HEK293 (cell line): ENCODE data around the gene PKMYT1.

ENCODE experiments used
- BCL11B ChIP-seq: fragments of 450-650 bp; formaldehyde crosslinking; IDR thresholded peaks from 2 replicates; pipeline ENCODE4 v1.5.1; 2016; ENCODE audit warnings: low read depth, missing biosample characterization, missing genetic modification characterization
- EGR2 ChIP-seq: fragments of 450-650 bp; formaldehyde crosslinking; IDR thresholded peaks from 2 replicates; pipeline ENCODE4 v1.5.1; 2016; ENCODE audit warnings: low read depth, missing biosample characterization, missing genetic modification characterization
- GLIS2 ChIP-seq: fragments of 450-650 bp; formaldehyde crosslinking; IDR thresholded peaks from 2 replicates; pipeline ENCODE4 v1.5.1; 2016; ENCODE audit warnings: missing biosample characterization, missing genetic modification characterization
- MEIS1 ChIP-seq: sonication (generic); formaldehyde crosslinking; IDR thresholded peaks from 2 replicates; pipeline ENCODE4 v1.8.1; 2022; ENCODE audit warnings: missing genetic modification reagents, mild to moderate bottlenecking, borderline replicate concordance
- MZF1 ChIP-seq: fragments of 450-650 bp; formaldehyde crosslinking; IDR thresholded peaks from 2 replicates; pipeline ENCODE4 v1.5.1; 2017; ENCODE audit warnings: missing biosample characterization, missing genetic modification characterization, borderline replicate concordance
- PATZ1 ChIP-seq: fragments of 450-650 bp; formaldehyde crosslinking; IDR thresholded peaks from 2 replicates; pipeline ENCODE4 v1.5.1; 2016; ENCODE audit warnings: missing biosample characterization, missing genetic modification characterization
- PRDM4 ChIP-seq: fragments of 450-650 bp; formaldehyde crosslinking; IDR thresholded peaks from 2 replicates; pipeline ENCODE4 v1.5.1; 2017; ENCODE audit warnings: missing biosample characterization, missing genetic modification characterization
- REST ChIP-seq: fragments of 450-650 bp; formaldehyde crosslinking; IDR thresholded peaks from 2 replicates; pipeline ENCODE4 v1.5.1; 2016; ENCODE audit warnings: missing biosample characterization, missing genetic modification characterization
- ZBTB44 ChIP-seq: fragments of 450-650 bp; IDR thresholded peaks from 2 replicates; pipeline ENCODE4 v1.5.1; 2018; ENCODE audit warnings: missing biosample characterization, mild to moderate bottlenecking, missing genetic modification characterization
- ZBTB49 ChIP-seq: fragments of 450-650 bp; formaldehyde crosslinking; IDR thresholded peaks from 2 replicates; pipeline ENCODE4 v1.5.1; 2016; ENCODE audit warnings: missing biosample characterization, missing genetic modification characterization, low read depth
- ZIC2 ChIP-seq: fragments of 450-650 bp; formaldehyde crosslinking; IDR thresholded peaks from 2 replicates; pipeline ENCODE4 v1.5.1; 2016; ENCODE audit warnings: missing biosample characterization, missing genetic modification characterization
- ZNF10 ChIP-seq: fragments of 450-650 bp; formaldehyde crosslinking; IDR thresholded peaks from 2 replicates; pipeline ENCODE4 v1.5.1; 2017; ENCODE audit warnings: missing biosample characterization, missing genetic modification characterization
- ZNF157 ChIP-seq: fragments of 450-650 bp; formaldehyde crosslinking; IDR thresholded peaks from 2 replicates; pipeline ENCODE4 v1.5.1; 2016; ENCODE audit warnings: missing biosample characterization, missing genetic modification characterization
- ZNF223 ChIP-seq: fragments of 450-650 bp; formaldehyde crosslinking; IDR thresholded peaks from 2 replicates; pipeline ENCODE4 v1.5.1; 2016; ENCODE audit warnings: missing biosample characterization, missing genetic modification characterization
- ZNF362 ChIP-seq: fragments of 450-650 bp; formaldehyde crosslinking; IDR thresholded peaks from 2 replicates; pipeline ENCODE4 v1.5.1; 2016; ENCODE audit warnings: missing biosample characterization, missing genetic modification characterization
- ZNF391 ChIP-seq: fragments of 450-650 bp; formaldehyde crosslinking; IDR thresholded peaks from 2 replicates; pipeline ENCODE4 v1.5.1; 2016; ENCODE audit warnings: low read depth, missing biosample characterization, missing genetic modification characterization, borderline replicate concordance
- ZNF544 ChIP-seq: fragments of 450-650 bp; formaldehyde crosslinking; IDR thresholded peaks from 2 replicates; pipeline ENCODE4 v1.5.0; 2017; ENCODE audit warnings: missing biosample characterization, missing genetic modification characterization
- ZNF560 ChIP-seq: fragments of 450-650 bp; formaldehyde crosslinking; IDR thresholded peaks from 2 replicates; pipeline ENCODE4 v1.5.1; 2017; ENCODE audit warnings: missing biosample characterization, missing genetic modification characterization, borderline replicate concordance
- ZNF600 ChIP-seq: fragments of 450-650 bp; formaldehyde crosslinking; IDR thresholded peaks from 2 replicates; pipeline ENCODE4 v1.5.1; 2016; ENCODE audit warnings: missing biosample characterization, missing genetic modification characterization
- ZNF639 ChIP-seq: fragments of 450-650 bp; formaldehyde crosslinking; IDR thresholded peaks from 2 replicates; pipeline ENCODE4 v1.5.1; 2016; ENCODE audit warnings: missing biosample characterization, missing genetic modification characterization
- ZNF776 ChIP-seq: fragments of 450-650 bp; formaldehyde crosslinking; IDR thresholded peaks from 2 replicates; pipeline ENCODE4 v1.5.0; 2017; ENCODE audit warnings: missing biosample characterization, missing genetic modification characterization, borderline replicate concordance
- ZNF843 ChIP-seq: fragments of 450-650 bp; formaldehyde crosslinking; IDR thresholded peaks from 2 replicates; pipeline ENCODE4 v1.5.1; 2016; ENCODE audit warnings: missing biosample characterization, missing genetic modification characterization
- ZSCAN16 ChIP-seq: fragments of 450-650 bp; formaldehyde crosslinking; IDR thresholded peaks from 2 replicates; pipeline ENCODE4 v1.5.1; 2016; ENCODE audit warnings: missing biosample characterization, missing genetic modification characterization
- ZXDB ChIP-seq: fragments of 450-650 bp; formaldehyde crosslinking; IDR thresholded peaks from 2 replicates; pipeline ENCODE4 v1.5.1; 2016; ENCODE audit warnings: missing biosample characterization, missing genetic modification characterization

PKMYT1 gene

GRCh38 chr16:2964475-2965336, 15.5 kb downstream of the PKMYT1 start (continued):
- TF ChIP-seq ZIC2 (tag by site-specific recombination) (peak; percentile 83), ZNF600 (tag by site-specific recombination) (peak; percentile 24; the same call in 1 of the 2 replicates), EGR2 (tag by site-specific recombination) (peak; percentile 31; the same call in 1 of the 2 replicates), ZNF223 (tag by site-specific recombination) (no peak), MZF1 (no peak), PRDM4 (tag by site-specific recombination) (no peak), ZNF362 (tag by site-specific recombination) (no peak), ZBTB44 (tag by site-specific recombination) (no peak), GLIS2 (tag by site-specific recombination) (peak; percentile 85), BCL11B (tag by site-specific recombination) (peak; percentile 44), ZNF560 (tag by site-specific recombination) (no peak), ZNF776 (tag by site-specific recombination) (no peak), ZNF157 (no peak), REST (tag by site-specific recombination) (no peak; the same call in 1 of the 2 replicates), ZXDB (tag by site-specific recombination) (peak; percentile 38), ZNF544 (tag by site-specific recombination) (no peak), ZNF10 (tag by site-specific recombination) (no peak), ZNF843 (0 out of 2 replicates have a peak, but pooled peaks have one; percentile 39), ZNF639 (tag by site-specific recombination) (no peak), MEIS1 (CRISPR knock-in tag) (no peak), ZSCAN16 (tag by site-specific recombination) (no peak), PATZ1 (tag by site-specific recombination) (peak; percentile 98), ZNF391 (tag by site-specific recombination) (no peak), ZBTB49 (tag by site-specific recombination) (no peak)
